HEK293 (cell line): Measurements from ENCODE around the gene C1orf216.

Experiments used
- SETDB1 ChIP-seq: IDR thresholded peaks from one replicate; pipeline ENCODE4 v1.6.1; 2017; ENCODE audit warnings: mild to moderate bottlenecking, low read length, moderate library complexity, mixed read lengths; ENCODE audit not compliant: insufficient read length
- YY1 ChIP-seq: fragments of 450-650 bp; formaldehyde crosslinking; IDR thresholded peaks from 2 replicates; pipeline ENCODE4 v1.5.1; 2018; ENCODE audit warnings: missing biosample characterization, missing genetic modification characterization
- ZNF132 ChIP-seq: fragments of 450-650 bp; formaldehyde crosslinking; IDR thresholded peaks from 2 replicates; pipeline ENCODE4 v1.5.1; 2017; ENCODE audit warnings: missing biosample characterization, missing genetic modification characterization, borderline replicate concordance
- ZNF280D ChIP-seq: fragments of 450-650 bp; formaldehyde crosslinking; IDR thresholded peaks from 2 replicates; pipeline ENCODE4 v1.5.1; 2016; ENCODE audit warnings: missing biosample characterization, missing genetic modification characterization
- ZNF350 ChIP-seq: fragments of 450-650 bp; formaldehyde crosslinking; IDR thresholded peaks from 2 replicates; pipeline ENCODE4 v1.5.0; 2017; ENCODE audit warnings: missing biosample characterization, mild to moderate bottlenecking, missing genetic modification characterization
- TF ChIP-seq, protein P1 (sequence below): fragments of 450-650 bp; formaldehyde crosslinking; IDR thresholded peaks from 2 replicates; pipeline ENCODE4 v1.5.1; 2016; ENCODE audit warnings: missing biosample characterization, missing genetic modification characterization
- TF ChIP-seq, protein P2 (sequence below): fragments of 450-650 bp; formaldehyde crosslinking; IDR thresholded peaks from 2 replicates; pipeline ENCODE4 v1.5.1; 2016; ENCODE audit warnings: missing biosample characterization, missing genetic modification characterization

GRCh38 chr1:35702508-35702907 is 16.2 kb downstream of the C1orf216 start:
- TF ChIP-seq, protein P1, sequence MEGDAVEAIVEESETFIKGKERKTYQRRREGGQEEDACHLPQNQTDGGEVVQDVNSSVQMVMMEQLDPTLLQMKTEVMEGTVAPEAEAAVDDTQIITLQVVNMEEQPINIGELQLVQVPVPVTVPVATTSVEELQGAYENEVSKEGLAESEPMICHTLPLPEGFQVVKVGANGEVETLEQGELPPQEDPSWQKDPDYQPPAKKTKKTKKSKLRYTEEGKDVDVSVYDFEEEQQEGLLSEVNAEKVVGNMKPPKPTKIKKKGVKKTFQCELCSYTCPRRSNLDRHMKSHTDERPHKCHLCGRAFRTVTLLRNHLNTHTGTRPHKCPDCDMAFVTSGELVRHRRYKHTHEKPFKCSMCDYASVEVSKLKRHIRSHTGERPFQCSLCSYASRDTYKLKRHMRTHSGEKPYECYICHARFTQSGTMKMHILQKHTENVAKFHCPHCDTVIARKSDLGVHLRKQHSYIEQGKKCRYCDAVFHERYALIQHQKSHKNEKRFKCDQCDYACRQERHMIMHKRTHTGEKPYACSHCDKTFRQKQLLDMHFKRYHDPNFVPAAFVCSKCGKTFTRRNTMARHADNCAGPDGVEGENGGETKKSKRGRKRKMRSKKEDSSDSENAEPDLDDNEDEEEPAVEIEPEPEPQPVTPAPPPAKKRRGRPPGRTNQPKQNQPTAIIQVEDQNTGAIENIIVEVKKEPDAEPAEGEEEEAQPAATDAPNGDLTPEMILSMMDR (tag by site-specific recombination), result no peak
- TF ChIP-seq ZNF350 (tag by site-specific recombination) (no peak), YY1 (tag by site-specific recombination) (no peak), ZNF132 (tag by site-specific recombination) (no peak), ZNF280D (tag by site-specific recombination) (no peak), SETDB1 (no peak)
- TF ChIP-seq, protein P2, sequence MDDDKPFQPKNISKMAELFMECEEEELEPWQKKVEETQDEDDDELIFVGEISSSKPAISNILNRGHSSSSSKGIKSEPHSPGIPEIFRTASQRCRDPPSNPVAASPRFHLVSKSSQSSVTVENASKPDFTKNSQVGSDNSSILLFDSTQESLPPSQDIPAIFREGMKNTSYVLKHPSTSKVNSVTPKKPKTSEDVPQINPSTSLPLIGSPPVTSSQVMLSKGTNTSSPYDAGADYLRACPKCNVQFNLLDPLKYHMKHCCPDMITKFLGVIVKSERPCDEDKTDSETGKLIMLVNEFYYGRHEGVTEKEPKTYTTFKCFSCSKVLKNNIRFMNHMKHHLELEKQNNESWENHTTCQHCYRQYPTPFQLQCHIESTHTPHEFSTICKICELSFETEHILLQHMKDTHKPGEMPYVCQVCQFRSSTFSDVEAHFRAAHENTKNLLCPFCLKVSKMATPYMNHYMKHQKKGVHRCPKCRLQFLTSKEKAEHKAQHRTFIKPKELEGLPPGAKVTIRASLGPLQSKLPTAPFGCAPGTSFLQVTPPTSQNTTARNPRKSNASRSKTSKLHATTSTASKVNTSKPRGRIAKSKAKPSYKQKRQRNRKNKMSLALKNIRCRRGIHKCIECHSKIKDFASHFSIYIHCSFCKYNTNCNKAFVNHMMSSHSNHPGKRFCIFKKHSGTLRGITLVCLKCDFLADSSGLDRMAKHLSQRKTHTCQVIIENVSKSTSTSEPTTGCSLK, result no peak
